Measurements from ENCODE around the gene MME.

MME gene

DNA sequence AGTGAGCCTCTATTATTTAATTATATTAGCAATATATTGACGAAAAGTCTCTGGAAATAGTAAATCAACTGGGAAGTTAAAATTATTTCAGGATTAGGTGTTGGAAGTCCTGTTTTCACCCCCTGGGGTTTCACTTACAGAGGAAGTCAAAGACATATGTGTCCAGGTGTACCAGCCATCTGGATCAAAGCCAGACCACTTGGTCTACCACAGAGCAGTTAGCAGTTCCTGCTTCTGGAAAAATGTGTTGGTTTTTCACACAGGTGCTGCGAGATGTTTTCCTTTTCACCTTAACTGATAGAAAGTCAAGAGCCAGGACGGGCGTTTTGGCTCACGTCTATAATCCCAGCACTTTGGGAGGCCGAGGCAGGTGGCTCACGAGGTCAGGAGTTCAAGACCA, 13.1 kb downstream of the MME start:
- TF ChIP-seq, protein P1, sequence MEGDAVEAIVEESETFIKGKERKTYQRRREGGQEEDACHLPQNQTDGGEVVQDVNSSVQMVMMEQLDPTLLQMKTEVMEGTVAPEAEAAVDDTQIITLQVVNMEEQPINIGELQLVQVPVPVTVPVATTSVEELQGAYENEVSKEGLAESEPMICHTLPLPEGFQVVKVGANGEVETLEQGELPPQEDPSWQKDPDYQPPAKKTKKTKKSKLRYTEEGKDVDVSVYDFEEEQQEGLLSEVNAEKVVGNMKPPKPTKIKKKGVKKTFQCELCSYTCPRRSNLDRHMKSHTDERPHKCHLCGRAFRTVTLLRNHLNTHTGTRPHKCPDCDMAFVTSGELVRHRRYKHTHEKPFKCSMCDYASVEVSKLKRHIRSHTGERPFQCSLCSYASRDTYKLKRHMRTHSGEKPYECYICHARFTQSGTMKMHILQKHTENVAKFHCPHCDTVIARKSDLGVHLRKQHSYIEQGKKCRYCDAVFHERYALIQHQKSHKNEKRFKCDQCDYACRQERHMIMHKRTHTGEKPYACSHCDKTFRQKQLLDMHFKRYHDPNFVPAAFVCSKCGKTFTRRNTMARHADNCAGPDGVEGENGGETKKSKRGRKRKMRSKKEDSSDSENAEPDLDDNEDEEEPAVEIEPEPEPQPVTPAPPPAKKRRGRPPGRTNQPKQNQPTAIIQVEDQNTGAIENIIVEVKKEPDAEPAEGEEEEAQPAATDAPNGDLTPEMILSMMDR (IDR thresholded peaks at IDR 0.05; ENCODE audit: low read length, missing control alignments) = no peak
- DNase-seq (ENCODE audit: low read depth) = no peak
- no peak overlapping the region for H3K4me3 ChIP-seq (replicated peaks; ENCODE audit: low read depth, low read length)

DNA sequence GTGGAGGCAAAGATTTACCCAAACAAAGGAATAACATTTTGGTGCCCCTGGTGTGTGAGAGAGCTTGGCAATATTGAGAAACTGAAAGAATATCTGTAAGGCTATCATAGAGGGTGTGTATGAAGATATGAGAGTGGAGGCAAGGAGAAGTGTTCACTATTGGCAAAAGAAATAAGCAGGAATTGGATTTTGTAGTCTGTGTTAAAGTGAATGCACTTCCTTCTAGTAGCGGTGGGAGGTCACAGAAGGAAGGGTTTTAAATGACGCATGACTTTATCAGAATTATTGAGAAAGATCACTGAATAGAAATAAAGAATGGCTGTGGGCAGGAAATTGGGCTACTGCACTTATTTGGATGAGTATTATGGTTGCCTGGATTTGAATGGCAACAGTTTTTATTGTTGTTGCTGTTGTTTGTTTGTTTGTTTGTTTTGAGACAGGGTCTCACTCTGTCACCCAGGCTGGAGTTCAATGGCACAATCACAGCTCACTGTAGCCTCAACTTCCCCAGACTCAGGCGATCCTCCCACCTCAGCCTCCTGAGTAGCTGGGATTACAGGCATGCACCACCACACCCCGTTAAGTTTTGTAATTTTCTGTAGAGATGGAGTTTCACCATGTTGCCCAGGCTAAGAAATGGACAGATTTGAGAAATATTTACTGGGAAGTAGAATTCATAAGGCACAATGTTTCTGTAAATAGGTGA, 16.3 kb downstream of the MME start:
- TF ChIP-seq, protein P1 (IDR thresholded peaks at IDR 0.05; ENCODE audit: low read length, missing control alignments) = no peak

DNA sequence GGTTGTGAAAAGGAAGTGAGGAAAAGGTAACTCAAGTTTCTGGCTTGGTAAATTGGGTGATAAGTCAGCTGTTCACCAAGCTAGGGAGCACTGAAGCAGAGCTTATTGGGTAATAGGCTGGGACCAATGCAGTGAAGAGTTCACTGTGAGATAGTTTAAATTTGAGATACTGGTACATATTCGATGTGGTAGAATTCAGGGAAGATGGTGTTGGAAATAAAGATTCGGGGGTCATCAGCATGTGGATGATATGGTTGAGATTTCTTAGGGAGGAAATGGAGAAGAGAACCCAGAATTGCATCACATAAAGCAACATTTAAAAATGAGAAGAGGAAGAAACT, 16.9 kb downstream of the MME start:
- TF ChIP-seq, protein P1 (IDR thresholded peaks at IDR 0.05; ENCODE audit: low read length, missing control alignments) = no peak
- no peak for DNase-seq (ENCODE audit: low read depth)
- no peak overlapping the region for H3K4me3 ChIP-seq (replicated peaks; ENCODE audit: low read depth, low read length)

More for the DNA sequence above, 16.3 kb downstream of the MME start:
- no peak for DNase-seq (ENCODE audit: low read depth)
- H3K4me3 ChIP-seq (replicated peaks; ENCODE audit: low read depth, low read length) = no peak overlapping the region

DNA sequence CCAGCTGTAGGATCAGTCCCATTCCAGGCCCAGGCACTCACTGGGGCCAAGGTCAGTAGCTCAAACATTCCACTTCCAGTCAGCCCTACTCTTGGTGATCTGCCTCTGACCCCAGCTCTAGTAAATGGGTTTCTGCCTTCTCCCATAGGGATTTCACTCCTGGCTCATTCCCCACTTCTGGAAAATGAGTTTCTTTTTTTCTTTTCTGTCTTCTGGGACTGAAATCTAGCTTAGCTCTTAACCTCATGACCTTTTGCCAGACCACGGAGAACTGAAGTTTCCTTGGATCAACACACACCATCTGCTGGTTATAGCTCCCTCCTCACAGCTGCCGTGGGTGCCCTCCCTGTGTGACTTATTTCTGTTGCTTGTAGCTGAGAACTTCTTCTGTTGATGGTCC, 21.3 kb downstream of the MME start:
- peak; percentile 28 for DNase-seq (ENCODE audit: low read depth)
- no peak overlapping the region for H3K4me3 ChIP-seq (replicated peaks; ENCODE audit: low read depth, low read length)
- TF ChIP-seq, protein P1 (IDR thresholded peaks at IDR 0.05; ENCODE audit: low read length, missing control alignments) = no peak

DNA sequence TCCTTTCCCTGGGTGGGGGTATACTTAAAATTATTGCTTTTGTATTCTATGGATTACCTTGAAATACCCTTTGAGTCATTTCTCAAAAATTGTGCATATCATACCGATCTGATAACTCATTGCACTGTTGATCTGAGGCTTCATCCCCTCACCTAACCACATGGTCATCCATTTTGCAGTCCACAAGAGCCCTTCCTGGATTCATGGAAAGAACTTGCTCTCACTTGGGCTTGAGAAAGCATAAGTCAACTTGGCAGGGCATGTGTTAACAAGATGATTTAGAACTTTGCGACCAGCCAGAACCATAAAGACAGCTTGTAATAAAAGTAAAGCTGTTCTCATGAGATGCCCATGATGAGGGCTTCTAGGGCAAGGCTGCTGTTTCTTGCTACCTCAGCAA, 22.2 kb downstream of the MME start:
- H3K4me3 ChIP-seq (replicated peaks; ENCODE audit: low read depth, low read length) = no peak overlapping the region
- no peak for DNase-seq (ENCODE audit: low read depth)
- TF ChIP-seq, protein P1 (IDR thresholded peaks at IDR 0.05; ENCODE audit: low read length, missing control alignments) = no peak

DNA sequence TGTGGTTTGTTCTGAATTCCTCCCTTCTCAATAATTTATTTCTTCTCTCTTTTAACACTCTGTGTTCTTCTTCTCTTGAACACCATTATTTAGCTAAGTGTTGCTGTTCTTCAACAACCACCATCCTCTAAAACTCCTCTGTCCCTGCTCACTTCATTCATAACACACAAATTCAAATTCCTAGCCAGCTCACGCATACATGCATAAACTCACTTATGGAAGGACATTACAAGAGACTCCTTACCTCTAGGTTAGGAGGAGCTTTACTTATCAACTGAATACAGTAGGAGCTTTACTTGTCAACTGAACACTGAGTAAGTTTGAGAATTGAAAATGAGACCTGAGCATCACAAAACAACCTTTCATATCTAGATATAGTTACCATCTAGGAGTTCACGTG, 23.6 kb downstream of the MME start:
- no peak for DNase-seq (ENCODE audit: low read depth)
- no peak overlapping the region for H3K4me3 ChIP-seq (replicated peaks; ENCODE audit: low read depth, low read length)
- TF ChIP-seq, protein P1 (IDR thresholded peaks at IDR 0.05; ENCODE audit: low read length, missing control alignments) = no peak

DNA sequence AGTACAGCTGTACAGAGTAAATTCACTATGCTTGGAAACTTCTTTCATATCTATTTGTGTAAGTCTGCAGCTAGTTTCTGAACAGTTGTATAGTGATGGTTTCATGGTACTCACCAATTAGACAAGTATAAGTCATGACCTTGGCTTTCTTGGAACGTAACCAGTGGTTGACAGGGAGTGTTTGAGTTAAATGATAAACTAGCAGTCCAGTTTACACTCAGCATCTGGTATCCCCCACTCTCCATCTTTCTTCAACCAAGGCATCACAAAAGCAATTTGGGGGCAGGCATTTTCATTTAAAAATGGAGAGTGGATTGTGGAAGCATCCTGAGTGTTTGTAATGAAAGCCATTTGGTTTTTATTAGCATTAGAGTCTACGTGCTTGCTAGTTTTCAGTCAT, 26.0 kb downstream of the MME start:
- TF ChIP-seq, protein P1 (IDR thresholded peaks at IDR 0.05; ENCODE audit: low read length, missing control alignments) = no peak
- H3K4me3 ChIP-seq (replicated peaks; ENCODE audit: low read depth, low read length) = no peak overlapping the region
- no peak for DNase-seq (ENCODE audit: low read depth)
